ENCODE data around the gene SF3B3.

GRCh38 chr16:70610273-70611223 lies 86.9 kb downstream of the SF3B3 start:
- TF ChIP-seq CTCF (conservative IDR thresholded peaks at IDR 0.05) (no peak), EZH2 (IDR thresholded peaks at IDR 0.05; ENCODE audit: low read depth) (no peak)

All from PC-9 (cell line).